Right lobe of liver (tissue), 6 donors: ENCODE data around the gene PIGQ. TPM values are rescaled to one million over a fixed set of nuclear protein-coding genes. Genes with fewer than 3 reads are reported as not detected.

Source experiments
- ATAC-seq, 4 donors: fragments of 200-7000 bp; cut with Tn5 transposase; one replicate each; pipeline ENCODE4 v1.9.1; 2020; ENCODE audit warnings: mild to moderate bottlenecking in 4 of 4, moderate library complexity in 4 of 4
- DNase-seq, 3 donors: peaks; one replicate each; pipeline ENCODE4 v3.0.0-alpha.2; 2020
- H3K27ac ChIP-seq, 3 donors: fragments of 200-600 bp; one replicate each; pipeline ENCODE4 v1.8.0; 2022
- H3K27me3 ChIP-seq, 2 donors: fragments of 200-600 bp; one replicate each; pipeline ENCODE4 v1.8.0; 2022
- H3K36me3 ChIP-seq, 4 donors: fragments of 200-600 bp; sonication (generic) in 1 of 4; one replicate each; pipeline versions ENCODE4 v1.5.1 to v1.8.0; 2017 to 2022; ENCODE audit warnings: control low read depth in 1 of 4
- H3K4me1 ChIP-seq, 4 donors: fragments of 200-600 bp; sonication (generic) in 1 of 4; one replicate each; pipeline versions ENCODE4 v1.5.1 to v1.8.0; 2017 to 2022; ENCODE audit warnings: control low read depth in 1 of 4
- H3K4me3 ChIP-seq, 3 donors: fragments of 200-600 bp; one replicate each; pipeline ENCODE4 v1.8.0; 2022
- H3K9me3 ChIP-seq, 4 donors: fragments of 200-600 bp; sonication (generic) in 1 of 4; one replicate each; pipeline versions ENCODE4 v1.5.1 to v1.8.0; 2017 to 2022; ENCODE audit warnings: control low read depth in 1 of 4
- POLR2A ChIP-seq: fragments of 450-650 bp; IDR thresholded peaks from one replicate; pipeline ENCODE4 v1.6.1; 2017; ENCODE audit warnings: antibody characterized with exemption, mild to moderate bottlenecking
- WGBS: methylation state at CpG from one replicate; pipeline ENCODE4 v1.1.6; 2018; ENCODE audit warnings: low coverage, low lambda C conversion rate; ENCODE audit not compliant: insufficient coverage; ENCODE audit errors: missing lambda C conversion rate; 5-methylcytosine and 5-hydroxymethylcytosine counted together
- intact Hi-C, 2 donors: fragments of 100-400 bp; cut with DNase I; formaldehyde crosslinking; loops; one replicate each; pipeline versions ENCODE4 v1.11.2 to v1.14.1; 2022
- total RNA-seq, 6 experiments: library from RNA; depleted of rRNA in 2 of 6; stranded (reverse); fragments of >200 nt in 2 of 6; fragmentation: NEBNext Ultra II Directional in 3 of 6; extraction: Animal tissue kit (Norgen Biotek cat#: 25700) in 3 of 6; gene quantifications; one replicate each; pipeline versions ENCODE4 v1.1.0 to v1.2.4, GENCODE V29; 2016 to 2023
- TF ChIP-seq, protein P1 (sequence below), 4 donors: fragments of 200-600 bp in 3 of 4; fragments of 450-650 bp in 1 of 4; IDR thresholded peaks; one replicate each; pipeline versions ENCODE4 v1.5.1 to v1.8.0; 2016 to 2022; ENCODE audit warnings: antibody characterized with exemption in 4 of 4, mild to moderate bottlenecking in 2 of 4
- donor health status: DM: no; HTN: yes; CAD: no.
- donor health status: DM: no; HTN: no; CAD: no.
- donor health status: DM: no; HTN: no; CAD: no.
- donor health status: DM: no; HTN: yes; CAD: no.
- donor health status: DM: no; HTN: yes; CAD: no.

Gene PIGQ
- total RNA-seq, 6 experiments from 2014 or later: 19.5 to 32.0 (median 27.8) TPM

DNA sequence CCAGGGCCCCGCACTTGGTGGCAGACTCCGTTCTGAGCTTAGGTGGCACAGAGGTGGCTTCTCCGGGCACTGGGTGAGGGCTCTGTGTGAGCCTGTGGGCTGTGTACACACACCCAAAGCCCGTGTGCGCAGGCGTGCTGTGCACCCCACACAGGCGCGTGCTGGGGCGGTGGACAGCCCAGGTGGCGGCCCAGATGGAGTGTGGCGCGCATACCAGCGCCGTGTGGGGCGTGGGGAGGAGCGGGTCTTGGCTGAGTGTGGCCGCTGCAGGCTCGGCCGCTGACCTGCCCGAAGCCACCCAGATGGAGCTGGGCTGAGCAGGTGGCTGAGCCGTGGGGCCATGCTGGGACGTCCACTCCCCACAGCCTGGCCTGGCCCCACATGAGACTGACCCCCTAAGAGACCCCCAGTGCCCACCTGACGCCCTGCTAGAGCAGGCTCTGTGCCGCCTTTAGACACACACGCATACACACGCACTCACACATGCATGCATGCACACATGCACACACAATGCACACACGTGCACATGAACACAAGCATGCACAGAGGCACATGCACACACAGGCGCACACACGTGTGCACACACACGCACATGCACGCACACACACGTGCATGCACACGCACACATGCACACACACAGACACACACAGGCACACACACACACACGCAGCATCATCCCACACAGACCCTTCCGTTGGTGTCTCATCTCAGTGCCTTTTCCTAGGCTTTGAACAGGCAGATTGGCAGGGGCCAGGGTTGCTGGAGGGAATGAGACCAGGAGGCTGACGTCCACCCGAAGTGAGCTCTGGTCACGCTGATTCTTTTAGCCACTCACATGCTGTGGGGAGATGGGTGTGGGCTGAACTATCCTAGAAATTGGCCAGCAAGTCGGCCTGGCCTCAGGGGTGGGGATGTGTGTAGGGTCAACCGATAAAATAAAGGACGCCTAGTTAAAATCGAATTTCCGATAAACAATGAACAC, 7.5 kb upstream of the PIGQ start:
- TF ChIP-seq POLR2A: no peak
- TF ChIP-seq, protein P1, sequence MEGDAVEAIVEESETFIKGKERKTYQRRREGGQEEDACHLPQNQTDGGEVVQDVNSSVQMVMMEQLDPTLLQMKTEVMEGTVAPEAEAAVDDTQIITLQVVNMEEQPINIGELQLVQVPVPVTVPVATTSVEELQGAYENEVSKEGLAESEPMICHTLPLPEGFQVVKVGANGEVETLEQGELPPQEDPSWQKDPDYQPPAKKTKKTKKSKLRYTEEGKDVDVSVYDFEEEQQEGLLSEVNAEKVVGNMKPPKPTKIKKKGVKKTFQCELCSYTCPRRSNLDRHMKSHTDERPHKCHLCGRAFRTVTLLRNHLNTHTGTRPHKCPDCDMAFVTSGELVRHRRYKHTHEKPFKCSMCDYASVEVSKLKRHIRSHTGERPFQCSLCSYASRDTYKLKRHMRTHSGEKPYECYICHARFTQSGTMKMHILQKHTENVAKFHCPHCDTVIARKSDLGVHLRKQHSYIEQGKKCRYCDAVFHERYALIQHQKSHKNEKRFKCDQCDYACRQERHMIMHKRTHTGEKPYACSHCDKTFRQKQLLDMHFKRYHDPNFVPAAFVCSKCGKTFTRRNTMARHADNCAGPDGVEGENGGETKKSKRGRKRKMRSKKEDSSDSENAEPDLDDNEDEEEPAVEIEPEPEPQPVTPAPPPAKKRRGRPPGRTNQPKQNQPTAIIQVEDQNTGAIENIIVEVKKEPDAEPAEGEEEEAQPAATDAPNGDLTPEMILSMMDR (IDR thresholded peaks at IDR 0.05): no peak
- no peak for ATAC-seq
- no peak for DNase-seq
- 65% methylated on average over 4 of the region's 43 CpGs for WGBS
- Histone ChIP-seq H3K27me3 (no peaks in the 10 kb centered on the region), H3K4me1 (peaks cover 0 to 10% (median 0%) of the 10 kb centered on the region in 4 donors), H3K36me3 (no peaks in the 10 kb centered on the region), H3K27ac (no peak overlapping the region), H3K9me3 (no peaks in the 10 kb centered on the region), H3K4me3 (no peak overlapping the region)
- intact Hi-C loops: no loop called here

DNA sequence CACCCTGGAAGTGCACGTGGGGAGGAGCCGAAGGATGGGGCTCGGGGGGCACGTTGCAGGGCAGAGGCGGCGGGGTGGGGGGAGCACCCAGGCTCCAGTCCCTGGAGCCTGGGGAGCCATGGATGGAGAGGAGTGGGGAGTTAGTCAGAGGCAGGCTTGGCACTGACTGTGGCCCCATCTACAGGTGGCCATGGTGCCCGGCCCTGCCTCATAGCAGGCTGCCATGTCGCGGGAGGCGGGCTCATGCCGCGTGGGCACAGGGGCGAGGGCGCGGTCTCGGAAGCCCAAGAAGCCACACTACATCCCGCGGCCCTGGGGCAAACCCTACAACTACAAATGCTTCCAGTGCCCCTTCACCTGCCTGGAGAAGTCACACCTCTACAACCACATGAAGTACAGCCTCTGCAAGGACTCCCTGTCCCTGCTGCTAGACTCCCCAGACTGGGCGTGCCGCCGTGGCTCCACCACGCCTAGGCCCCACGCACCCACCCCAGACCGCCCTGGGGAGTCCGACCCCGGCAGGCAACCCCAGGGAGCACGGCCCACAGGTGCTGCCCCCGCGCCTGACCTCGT, 6.6 kb upstream of the PIGQ start:
- peaks cover 0 to 8% (median 0%) of the 10 kb centered on the region in 4 donors for H3K4me1 ChIP-seq
- H3K36me3 ChIP-seq: no peaks in the 10 kb centered on the region
- H3K27me3 ChIP-seq: no peaks in the 10 kb centered on the region
- ATAC-seq: no peak
- DNase-seq: no peak
- H3K9me3 ChIP-seq: no peaks in the 10 kb centered on the region
- intact Hi-C loops: no loop called here
- no peak overlapping the region for H3K4me3 ChIP-seq
- TF ChIP-seq POLR2A: no peak
- TF ChIP-seq, protein P1 (IDR thresholded peaks at IDR 0.05): no peak
- no peak overlapping the region for H3K27ac ChIP-seq
- 62% methylated on average over 6 of the region's 30 CpGs for WGBS

DNA sequence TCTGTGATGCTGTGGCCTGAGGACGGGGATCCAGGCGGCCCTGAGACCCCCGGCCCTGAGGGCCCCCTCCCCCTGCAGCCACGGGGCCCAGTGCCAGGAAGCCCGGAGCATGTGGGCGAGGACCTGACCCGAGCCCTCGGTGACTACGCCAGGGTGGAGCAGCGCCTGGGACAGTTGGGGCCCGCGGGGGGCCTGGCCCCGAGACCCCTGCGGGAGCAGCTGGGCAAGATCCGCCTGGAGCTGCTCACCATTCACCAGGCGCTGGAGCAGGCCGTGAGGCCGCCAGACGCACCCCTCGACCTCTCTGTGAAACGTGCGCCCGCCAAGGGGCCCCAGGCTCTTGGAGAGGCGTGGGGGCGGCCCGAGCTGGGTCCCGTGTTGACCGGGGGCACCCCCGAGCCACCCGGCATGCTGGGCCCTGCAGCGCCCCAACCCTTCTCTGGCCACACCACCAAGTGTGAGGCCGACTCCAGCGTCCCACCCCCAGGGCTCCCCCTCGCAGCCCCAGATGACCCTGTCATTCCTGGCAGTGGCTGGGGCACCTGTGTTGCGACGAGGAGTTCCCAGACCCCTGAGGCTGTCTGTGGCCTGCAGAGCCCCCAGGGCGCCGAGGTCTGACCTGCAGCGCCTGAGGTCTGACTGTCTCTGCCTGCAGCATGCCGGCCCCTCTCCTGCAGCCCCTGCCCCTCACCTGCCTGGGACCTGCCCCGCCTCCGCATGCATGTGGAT, 4.9 kb upstream of the PIGQ start:
- no peaks in the 10 kb centered on the region for H3K9me3 ChIP-seq
- no peak overlapping the region for H3K4me3 ChIP-seq
- no peaks in the 10 kb centered on the region for H3K27me3 ChIP-seq
- no CpG with 5 or more reads among the region's 42 CpGs for WGBS
- H3K4me1 ChIP-seq: peaks cover 0 to 4% (median 0%) of the 10 kb centered on the region in 4 donors
- DNase-seq (no peak), ATAC-seq (no peak)
- intact Hi-C loops: no loop called here
- no peak overlapping the region for H3K27ac ChIP-seq
- no peaks in the 10 kb centered on the region for H3K36me3 ChIP-seq
- no peak for TF ChIP-seq POLR2A
- TF ChIP-seq, protein P1 (IDR thresholded peaks at IDR 0.05): no peak

DNA sequence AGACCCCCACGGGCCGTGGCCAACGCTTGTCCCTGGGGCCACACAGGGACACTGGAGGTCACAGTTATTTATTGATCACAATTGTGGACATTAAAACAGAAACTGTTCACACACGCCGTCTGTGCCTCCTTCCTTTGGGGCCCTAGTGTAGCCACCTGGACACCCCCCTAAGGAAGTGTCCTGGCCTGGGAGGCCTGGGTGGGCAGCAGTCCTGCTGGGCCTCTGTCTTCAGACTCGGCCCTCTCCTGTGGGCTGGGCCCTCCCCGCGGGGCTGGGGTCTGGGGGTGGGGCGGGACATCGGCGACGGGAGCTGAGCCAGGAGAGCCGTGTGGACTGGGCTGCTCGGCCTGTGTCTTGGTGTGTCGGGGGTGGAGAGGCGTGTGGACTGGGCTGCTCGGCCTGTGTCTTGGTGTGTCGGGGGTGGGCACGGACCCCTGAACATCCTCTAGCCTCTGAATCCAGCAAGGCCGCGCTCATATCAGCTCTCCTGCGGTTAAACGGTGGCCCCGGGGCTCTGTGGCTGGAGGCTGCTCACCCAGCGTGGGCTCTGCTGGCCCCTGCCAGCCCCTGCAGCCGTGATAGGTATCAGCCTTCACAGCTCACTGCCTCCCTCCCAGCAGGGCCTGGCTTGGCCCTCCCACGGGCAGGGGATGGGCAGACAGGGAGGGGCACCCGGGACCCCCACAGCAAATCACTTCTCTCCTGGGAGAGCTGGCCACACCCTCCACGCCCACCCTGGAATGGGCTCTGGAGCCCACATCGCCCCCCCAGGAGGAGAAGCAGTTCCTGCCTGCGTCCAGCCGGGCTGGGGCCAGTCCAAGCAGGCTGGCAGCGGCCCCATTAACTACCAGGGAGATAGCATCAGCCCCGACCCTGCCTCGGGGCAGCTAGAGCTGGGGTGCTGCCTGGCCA, 4.1 kb upstream of the PIGQ start:
- no peak overlapping the region for H3K4me3 ChIP-seq
- 40% methylated on average over 1 of the region's 35 CpGs for WGBS
- peaks cover 0 to 7% (median 0%) of the 10 kb centered on the region in 4 donors for H3K4me1 ChIP-seq
- H3K36me3 ChIP-seq: no peaks in the 10 kb centered on the region
- no peaks in the 10 kb centered on the region for H3K9me3 ChIP-seq
- intact Hi-C loops: no loop called here
- H3K27ac ChIP-seq: no peak overlapping the region
- DNase-seq: no peak
- TF ChIP-seq POLR2A: no peak
- TF ChIP-seq, protein P1 (IDR thresholded peaks at IDR 0.05): no peak
- no peaks in the 10 kb centered on the region for H3K27me3 ChIP-seq
- no peak for ATAC-seq
